Mesendoderm (in vitro differentiated cells): ENCODE measurements around the gene POLR3G.

Experiments
- DNase-seq: peaks from one replicate; pipeline ENCODE4 v3.0.0; 2013
- H2AK5ac ChIP-seq: 2 replicates; pipeline ENCODE4 v1.6.1; 2013; ENCODE audit warnings: low read length, inconsistent platforms
- H2BK120ac ChIP-seq: 2 replicates; pipeline ENCODE4 v1.6.1; 2013; ENCODE audit warnings: low read depth, mild to moderate bottlenecking, low read length, moderate library complexity, mixed read lengths
- H2BK15ac ChIP-seq: replicated peaks from 2 replicates; pipeline ENCODE4 v1.6.1; 2013; ENCODE audit warnings: low read depth, mild to moderate bottlenecking, moderate library complexity
- H2BK5ac ChIP-seq: 2 replicates; pipeline ENCODE4 v1.6.1; 2013; ENCODE audit warnings: low read length, inconsistent platforms
- H3K18ac ChIP-seq: 2 replicates; pipeline ENCODE4 v1.6.1; 2013; ENCODE audit warnings: mild to moderate bottlenecking, low read length, mixed read lengths
- H3K23ac ChIP-seq: one replicate; pipeline ENCODE4 v1.6.1; 2013; ENCODE audit warnings: low read length
- H3K27ac ChIP-seq: 2 replicates; pipeline ENCODE4 v1.5.1; 2013; ENCODE audit warnings: low read depth, mild to moderate bottlenecking, inconsistent platforms, low read length, moderate library complexity
- H3K27me3 ChIP-seq: 2 replicates; pipeline ENCODE4 v1.6.1; 2013; ENCODE audit warnings: low read length, control low read depth, mild to moderate bottlenecking, inconsistent platforms; ENCODE audit not compliant: insufficient read depth, poor library complexity
- H3K36me3 ChIP-seq: 2 replicates; pipeline ENCODE4 v1.6.1; 2013; ENCODE audit warnings: low read length, inconsistent platforms; ENCODE audit not compliant: control insufficient read depth, insufficient read depth
- H3K4ac ChIP-seq: one replicate; pipeline ENCODE4 v1.6.1; 2013; ENCODE audit warnings: low read depth, mild to moderate bottlenecking, low read length, moderate library complexity
- H3K4me1 ChIP-seq: 2 replicates; pipeline ENCODE4 v1.6.1; 2013; ENCODE audit warnings: low read depth, low read length, inconsistent platforms; ENCODE audit not compliant: control insufficient read depth
- H3K4me2 ChIP-seq: 2 replicates; pipeline ENCODE4 v1.6.1; 2013; ENCODE audit warnings: low read length
- H3K4me3 ChIP-seq: 2 replicates; pipeline ENCODE4 v1.5.1; 2013; ENCODE audit warnings: mild to moderate bottlenecking, low read length
- H3K56ac ChIP-seq: one replicate; pipeline ENCODE4 v1.6.1; 2013; ENCODE audit warnings: low read length
- H3K79me1 ChIP-seq: 2 replicates; pipeline ENCODE4 v1.6.1; 2013; ENCODE audit warnings: low read length, inconsistent platforms
- H3K79me2 ChIP-seq: 2 replicates; pipeline ENCODE4 v1.6.1; 2013; ENCODE audit warnings: mild to moderate bottlenecking, low read length; ENCODE audit not compliant: control insufficient read depth, insufficient read depth
- H3K9ac ChIP-seq: 2 replicates; pipeline ENCODE4 v1.6.1; 2013; ENCODE audit warnings: low read length, inconsistent platforms
- H4K5ac ChIP-seq: one replicate; pipeline ENCODE4 v1.6.1; 2013; ENCODE audit warnings: low read length
- H4K8ac ChIP-seq: one replicate; pipeline ENCODE4 v1.6.1; 2013; ENCODE audit warnings: low read depth, mild to moderate bottlenecking, control low read depth, low read length, moderate library complexity
- WGBS: extraction: QIAGEN DNeasy Blood & Tissue Kit; methylation state at CpG from one replicate; pipeline ENCODE4 v1.1.7; 2013; ENCODE audit warnings: low lambda C conversion rate, missing lambda C conversion rate; ENCODE audit not compliant: insufficient coverage; ENCODE audit errors: extremely low coverage; 5-methylcytosine and 5-hydroxymethylcytosine counted together

The POLR3G gene

GRCh38 chr5:90534922-90535321, 60.3 kb downstream of the POLR3G start:
- Histone ChIP-seq H3K18ac (no peak overlapping the region), H2BK120ac (no peak overlapping the region), H3K79me2 (no peaks in the 10 kb centered on the region), H3K23ac (no peak overlapping the region), H3K4me2 (no peak overlapping the region), H3K9ac (no peak overlapping the region), H3K4ac (no peak overlapping the region), H4K5ac (no peak overlapping the region), H3K27me3 (no peaks in the 10 kb centered on the region), H3K36me3 (no peaks in the 10 kb centered on the region), H2BK5ac (no peak overlapping the region), H3K79me1 (no peaks in the 10 kb centered on the region), H3K4me3 (no peak overlapping the region), H2BK15ac (no peak overlapping the region), H3K27ac (no peak overlapping the region), H3K4me1 (no peaks in the 10 kb centered on the region), H3K56ac (no peak overlapping the region), H4K8ac (no peak overlapping the region), H2AK5ac (no peak overlapping the region)
- no CpG with 5 or more reads among the region's 3 CpGs for WGBS
- DNase-seq, result no peak

GRCh38 chr5:90542827-90543519, 68.3 kb downstream of the POLR3G start:
- Histone ChIP-seq H3K18ac (no peak overlapping the region), H3K56ac (no peak overlapping the region), H3K36me3 (no peaks in the 10 kb centered on the region), H2BK15ac (no peak overlapping the region), H3K4ac (no peak overlapping the region), H4K5ac (no peak overlapping the region), H2BK5ac (no peak overlapping the region), H3K79me1 (no peaks in the 10 kb centered on the region), H3K9ac (no peak overlapping the region), H3K27ac (no peak overlapping the region), H2BK120ac (no peak overlapping the region), H3K4me1 (no peaks in the 10 kb centered on the region), H3K4me3 (no peak overlapping the region), H3K27me3 (no peaks in the 10 kb centered on the region), H3K4me2 (no peak overlapping the region), H3K23ac (no peak overlapping the region), H4K8ac (no peak overlapping the region), H3K79me2 (no peaks in the 10 kb centered on the region), H2AK5ac (no peak overlapping the region)
- no CpG with 5 or more reads among the region's 4 CpGs for WGBS
- DNase-seq, result no peak

GRCh38 chr5:90545511-90545910, 70.8 kb downstream of the POLR3G start:
- Histone ChIP-seq H3K4me2 (no peak overlapping the region), H4K8ac (no peak overlapping the region), H3K27me3 (no peaks in the 10 kb centered on the region)

GRCh38 chr5:90546216-90546837, 71.7 kb downstream of the POLR3G start:
- H3K79me2 ChIP-seq, result no peaks in the 10 kb centered on the region
- WGBS, result no CpG with 5 or more reads among the region's 4 CpGs
- no peaks in the 10 kb centered on the region for H3K4me1 ChIP-seq
- H4K8ac ChIP-seq, result no peak overlapping the region
- H3K4me2 ChIP-seq, result no peak overlapping the region
- no peaks in the 10 kb centered on the region for H3K79me1 ChIP-seq
- H3K27ac ChIP-seq, result no peak overlapping the region
- H3K27me3 ChIP-seq, result no peaks in the 10 kb centered on the region
- no peak overlapping the region for H2BK5ac ChIP-seq
- no peak overlapping the region for H3K23ac ChIP-seq
- H3K4me3 ChIP-seq, result no peak overlapping the region
- no peak overlapping the region for H3K18ac ChIP-seq
- no peak overlapping the region for H2BK15ac ChIP-seq
- H3K9ac ChIP-seq, result no peak overlapping the region
- H3K36me3 ChIP-seq, result no peaks in the 10 kb centered on the region
- H2AK5ac ChIP-seq, result no peak overlapping the region
- H3K56ac ChIP-seq, result no peak overlapping the region
- no peak overlapping the region for H4K5ac ChIP-seq
- H3K4ac ChIP-seq, result no peak overlapping the region
- DNase-seq, result no peak
- no peak overlapping the region for H2BK120ac ChIP-seq

More at GRCh38 chr5:90545511-90545910, 70.8 kb downstream of the POLR3G start:
- Histone ChIP-seq H3K18ac (no peak overlapping the region), H2AK5ac (no peak overlapping the region), H3K79me1 (no peaks in the 10 kb centered on the region), H3K79me2 (no peaks in the 10 kb centered on the region), H3K56ac (no peak overlapping the region), H2BK5ac (no peak overlapping the region), H3K4me1 (no peaks in the 10 kb centered on the region), H3K36me3 (no peaks in the 10 kb centered on the region), H3K4me3 (no peak overlapping the region), H3K9ac (no peak overlapping the region), H2BK15ac (no peak overlapping the region), H4K5ac (no peak overlapping the region), H2BK120ac (no peak overlapping the region), H3K4ac (no peak overlapping the region), H3K27ac (no peak overlapping the region), H3K23ac (no peak overlapping the region)
- WGBS, result no CpG with 5 or more reads among the region's 2 CpGs
- DNase-seq, result no peak

DNA sequence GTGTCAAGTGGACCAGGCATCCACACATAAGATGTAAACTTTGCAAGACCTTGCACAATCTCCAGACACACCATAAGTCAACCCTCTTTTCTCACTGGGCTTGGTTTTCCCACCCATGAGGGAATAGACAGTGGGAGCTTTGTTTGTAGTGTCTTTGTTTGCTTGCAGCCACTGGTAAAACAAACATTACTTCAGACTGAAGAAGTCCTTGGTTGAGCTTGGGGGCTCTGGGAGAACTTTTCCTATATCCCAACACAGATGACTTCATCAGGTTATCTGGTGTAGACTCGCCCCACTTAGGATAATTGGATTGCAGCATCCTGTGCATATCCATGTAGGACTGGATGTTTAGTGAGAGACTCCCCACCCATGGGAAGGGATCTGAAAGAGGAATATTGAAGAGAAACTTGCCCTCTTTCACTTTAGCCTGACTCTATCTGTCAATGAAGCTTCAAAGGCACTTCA, 72.4 kb downstream of the POLR3G start:
- no peak overlapping the region for H3K4me2 ChIP-seq
- no peak overlapping the region for H3K56ac ChIP-seq
- no peaks in the 10 kb centered on the region for H3K79me1 ChIP-seq
- no peaks in the 10 kb centered on the region for H3K4me1 ChIP-seq
- H3K23ac ChIP-seq, result no peak overlapping the region
- no peak for DNase-seq
- H2BK120ac ChIP-seq, result no peak overlapping the region
- H3K4me3 ChIP-seq, result no peak overlapping the region
- no peak overlapping the region for H4K5ac ChIP-seq
- no peak overlapping the region for H2AK5ac ChIP-seq
- H3K27me3 ChIP-seq, result no peaks in the 10 kb centered on the region
- no peak overlapping the region for H2BK15ac ChIP-seq
- no peak overlapping the region for H4K8ac ChIP-seq
- no peak overlapping the region for H3K9ac ChIP-seq
- H2BK5ac ChIP-seq, result no peak overlapping the region
- no peak overlapping the region for H3K27ac ChIP-seq
- no peak overlapping the region for H3K4ac ChIP-seq
- no CpG with 5 or more reads among the region's 1 CpG for WGBS
- no peaks in the 10 kb centered on the region for H3K79me2 ChIP-seq
- H3K36me3 ChIP-seq, result no peaks in the 10 kb centered on the region
- no peak overlapping the region for H3K18ac ChIP-seq
